GM18870 (cell line): ENCODE measurements around the gene ZNF492.
"Not testable (repeated sequence)": the region's sequence is repeated elsewhere in the genome, so short reads cannot be mapped to it uniquely, and the experiment has no call there.

Source experiments
- ATAC-seq: cut with Tn5 transposase; IDR thresholded peaks from one replicate; pipeline ENCODE4 v1.9.1; 2021; ENCODE audit warnings: moderate library complexity; ENCODE audit not compliant: unreplicated experiment

Gene ZNF492

GRCh38 chr19:22633706-22634449 lies at the start of gene ZNF492:
TSS of gene ZNF492 (plus strand) at chr19:22634324. CDS start at chr19:22653400, 19,076 bp downstream.
- not testable (repeated sequence) for ATAC-seq

- ATAC-seq, result no peak
These were observed 38.7 kb upstream of the ZNF492 start for GRCh38 chr19:22595422-22595821.

- no peak for ATAC-seq
These were observed 38.2 kb upstream of the ZNF492 start for GRCh38 chr19:22595918-22596341.

- ATAC-seq, result no peak
These were observed 33.2 kb upstream of the ZNF492 start for GRCh38 chr19:22600690-22601648.

GRCh38 chr19:22601906-22602630 lies 32.1 kb upstream of the ZNF492 start:
- ATAC-seq, result no peak

- no peak for ATAC-seq
These were observed 31.4 kb upstream of the ZNF492 start for GRCh38 chr19:22602631-22603272.

- no peak for ATAC-seq
These were observed 30.3 kb upstream of the ZNF492 start for GRCh38 chr19:22603518-22604440.

GRCh38 chr19:22604571-22605274 lies 29.4 kb upstream of the ZNF492 start:
- ATAC-seq, result no peak

- no peak for ATAC-seq
These were observed 28.6 kb upstream of the ZNF492 start for GRCh38 chr19:22605275-22606211.

GRCh38 chr19:22606212-22606553 lies 27.9 kb upstream of the ZNF492 start:
- ATAC-seq, result no peak

- ATAC-seq, result no peak
These were observed 27.0 kb upstream of the ZNF492 start for GRCh38 chr19:22606954-22607652.

GRCh38 chr19:22607653-22608430 lies 26.3 kb upstream of the ZNF492 start:
- no peak for ATAC-seq

- no peak for ATAC-seq
These were observed 25.7 kb upstream of the ZNF492 start for GRCh38 chr19:22608441-22608840.

- no peak for ATAC-seq
These were observed 24.5 kb upstream of the ZNF492 start for GRCh38 chr19:22609630-22610029.

GRCh38 chr19:22610121-22610520 lies 24.0 kb upstream of the ZNF492 start:
- ATAC-seq, result no peak

GRCh38 chr19:22612316-22612715 lies 21.8 kb upstream of the ZNF492 start:
- no peak for ATAC-seq

- no peak for ATAC-seq
These were observed 17.5 kb upstream of the ZNF492 start for GRCh38 chr19:22616659-22617058.
